A673 (cell line): ENCODE results near the gene DMRT3. TPM values are rescaled to one million over a fixed set of nuclear protein-coding genes. Genes with fewer than 3 reads are reported as not detected.

Experiments used
- BruUV-seq: library from RNA; stranded (reverse); fragments of 400-500 nt; replicated peaks from 2 replicates; lab custom pipeline; 2021; lab: Mats Ljungman, UMichigan
- CTCF ChIA-PET: fragments of 300-600 bp; sonication (Branson Sonifier 250); formaldehyde crosslinking; loops from one replicate; lab custom pipeline; 2022; ENCODE audit warnings: antibody characterized with exemption; lab: Charles Lee
- POLR2A ChIA-PET: fragments of 300-600 bp; sonication (Branson Sonifier 250); formaldehyde crosslinking; loops from one replicate; lab custom pipeline; 2022; ENCODE audit warnings: antibody characterized with exemption; ENCODE audit not compliant: low non-redundant PET; lab: Charles Lee
- DNase-seq: peaks from one replicate; pipeline ENCODE4 v3.0.0-alpha.2; 2015; ENCODE audit warnings: low spot score
- H3K27ac ChIP-seq: fragments of 200-600 bp; sonication (generic); 2 replicates; pipeline ENCODE4 v1.5.1; 2016; ENCODE audit warnings: mixed run types, low read depth, mild to moderate bottlenecking, mixed read lengths, antibody characterized with exemption, low read length; ENCODE audit not compliant: poor library complexity, severe bottlenecking
- H3K27me3 ChIP-seq: fragments of 200-600 bp; sonication (generic); replicated peaks from 2 replicates; pipeline ENCODE4 v1.6.1; 2017; ENCODE audit warnings: mixed run types, low read depth, mild to moderate bottlenecking, mixed read lengths, antibody characterized with exemption, low read length; ENCODE audit not compliant: insufficient read depth, poor library complexity
- H3K36me3 ChIP-seq: fragments of 200-600 bp; sonication (generic); 2 replicates; pipeline ENCODE4 v1.6.1; 2016; ENCODE audit warnings: mixed run types, mild to moderate bottlenecking, mixed read lengths, antibody characterized with exemption, low read length; ENCODE audit not compliant: insufficient read depth, poor library complexity, severe bottlenecking
- H3K4me1 ChIP-seq: fragments of 200-600 bp; sonication (generic); 2 replicates; pipeline ENCODE4 v1.6.1; 2017; ENCODE audit warnings: mixed run types, mild to moderate bottlenecking, mixed read lengths, antibody characterized with exemption, low read length; ENCODE audit not compliant: insufficient read depth, poor library complexity, severe bottlenecking
- H3K4me3 ChIP-seq: fragments of 200-600 bp; sonication (generic); 2 replicates; pipeline ENCODE4 v1.5.1; 2016; ENCODE audit warnings: low read depth, mixed run types, mild to moderate bottlenecking, mixed read lengths, low read length; ENCODE audit not compliant: poor library complexity, severe bottlenecking
- H3K9me3 ChIP-seq: fragments of 200-600 bp; sonication (generic); 2 replicates; pipeline ENCODE4 v1.6.1; 2016; ENCODE audit warnings: mixed run types, low read depth, mild to moderate bottlenecking, mixed read lengths, antibody characterized with exemption, low read length; ENCODE audit not compliant: poor library complexity, severe bottlenecking
- EZH2 ChIP-seq: fragments of 200-600 bp; sonication (generic); IDR thresholded peaks from 2 replicates; pipeline ENCODE4 v1.6.1; 2017; ENCODE audit warnings: borderline replicate concordance, low read depth, mild to moderate bottlenecking, mixed read lengths, antibody characterized with exemption, low read length; ENCODE audit not compliant: poor library complexity, severe bottlenecking
- intact Hi-C: fragments of 100-400 bp; cut with micrococcal nuclease; formaldehyde crosslinking; loops from one replicate; pipeline ENCODE4 v1.10.0; 2022; ENCODE audit not compliant: unreplicated experiment
- total RNA-seq: library from RNA; stranded (reverse); gene quantifications from 2 replicates; pipeline ENCODE4 v1.2.3, GENCODE V29; 2021
- TF ChIP-seq, protein P1 (sequence below): fragments of 300-800, 200-600 bp; sonication (generic); conservative IDR thresholded peaks from 2 replicates; pipeline ENCODE4 v1.5.1; 2017; ENCODE audit warnings: low read depth, mild to moderate bottlenecking, antibody characterized with exemption, low read length, moderate library complexity, mixed read lengths

The DMRT3 gene
- total RNA-seq, 1 experiment from 2014 or later: not detected

DNA sequence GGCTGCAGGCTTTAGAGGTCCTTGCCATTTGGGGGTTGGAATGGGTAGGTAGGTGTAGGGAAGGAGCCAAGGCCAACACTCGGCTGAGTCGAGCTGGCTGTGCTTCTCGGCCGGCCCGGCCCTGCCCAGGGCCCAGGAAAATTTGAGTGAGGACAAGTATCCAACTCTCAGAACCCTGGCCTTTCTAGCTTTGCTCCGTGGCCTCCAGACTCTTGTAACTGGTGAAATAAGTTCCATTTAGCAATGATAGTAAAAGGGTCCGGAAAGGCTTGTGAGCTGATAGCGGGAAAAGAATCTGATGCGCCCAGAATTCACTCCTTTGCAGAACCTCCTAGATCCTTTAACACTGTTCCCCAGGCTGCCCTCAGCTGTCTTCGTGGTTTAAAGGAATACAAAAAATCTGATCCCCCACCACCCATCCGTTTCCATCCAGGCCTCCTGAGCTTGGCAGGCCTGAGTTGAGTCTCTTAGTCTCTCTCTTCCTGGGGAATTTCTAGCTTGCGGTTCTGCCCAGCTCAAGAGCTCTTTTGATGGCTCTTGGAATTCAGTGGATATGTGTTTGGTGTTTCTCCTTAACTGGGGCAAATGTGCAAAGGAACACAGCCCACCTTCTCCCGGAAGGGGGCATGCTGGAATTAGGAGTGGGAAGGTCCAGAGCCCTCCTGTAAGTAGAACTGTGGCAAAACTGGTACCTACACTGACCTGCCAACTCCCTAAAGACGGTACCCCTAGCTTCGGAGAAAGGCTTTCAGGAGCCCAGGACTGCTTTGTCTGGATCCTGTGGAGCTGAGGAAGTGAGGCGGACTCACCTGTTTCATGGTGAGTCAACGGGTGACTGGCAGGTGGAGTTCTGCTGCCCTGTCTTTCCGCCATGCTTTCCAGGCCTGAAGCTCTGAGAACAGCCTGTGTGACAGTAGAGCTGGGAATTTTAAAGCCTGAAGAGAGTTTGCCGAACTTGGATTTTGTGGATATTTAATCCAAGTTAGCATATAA lies 1.7 kb downstream of the DMRT3 start:
- H3K9me3 ChIP-seq: no peaks in the 10 kb centered on the region
- POLR2A ChIA-PET: interaction anchor here (0.6 kb wide), 1 partner anchor 541 kb away, joined by 3 read pairs; no protein-coding TSS in a partner anchor
- no TSS peak for BruUV-seq
- H3K4me1 ChIP-seq: no peaks in the 10 kb centered on the region
- no peaks in the 10 kb centered on the region for H3K36me3 ChIP-seq
- peaks cover 98% of the 10 kb centered on the region for H3K27me3 ChIP-seq
- no peak overlapping the region for H3K4me3 ChIP-seq
- no peak overlapping the region for H3K27ac ChIP-seq
- intact Hi-C loops: no loop called here
- CTCF ChIA-PET: no interaction called here
- no peak for DNase-seq
- no peak for TF ChIP-seq EZH2

DNA sequence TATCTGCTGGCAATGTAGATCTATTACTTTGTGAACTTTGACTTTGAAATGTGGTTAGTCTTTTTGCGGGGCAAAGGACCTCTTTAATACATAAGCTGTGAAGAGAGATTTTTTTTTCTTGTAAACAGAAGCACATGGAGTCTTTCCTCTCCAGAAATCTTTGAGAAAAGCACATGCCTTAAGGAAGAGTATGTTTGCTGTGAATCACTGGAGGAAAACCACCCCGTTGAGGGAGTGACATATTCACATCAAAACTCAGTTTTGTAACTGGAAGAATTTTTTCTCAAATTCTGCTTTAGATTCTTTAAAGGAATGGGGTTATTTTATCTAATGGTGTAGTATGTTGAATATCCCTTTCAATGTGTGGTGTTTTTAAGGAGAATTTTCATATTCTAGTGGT lies 3.5 kb downstream of the DMRT3 start:
- POLR2A ChIA-PET: no interaction called here
- intact Hi-C loops: no loop called here
- CTCF ChIA-PET: no interaction called here
- Histone ChIP-seq H3K9me3 (no peaks in the 10 kb centered on the region), H3K27ac (no peak overlapping the region), H3K4me3 (no peak overlapping the region), H3K36me3 (no peaks in the 10 kb centered on the region), H3K4me1 (no peaks in the 10 kb centered on the region), H3K27me3 (peaks cover 97% of the 10 kb centered on the region)
- TF ChIP-seq, protein P1, sequence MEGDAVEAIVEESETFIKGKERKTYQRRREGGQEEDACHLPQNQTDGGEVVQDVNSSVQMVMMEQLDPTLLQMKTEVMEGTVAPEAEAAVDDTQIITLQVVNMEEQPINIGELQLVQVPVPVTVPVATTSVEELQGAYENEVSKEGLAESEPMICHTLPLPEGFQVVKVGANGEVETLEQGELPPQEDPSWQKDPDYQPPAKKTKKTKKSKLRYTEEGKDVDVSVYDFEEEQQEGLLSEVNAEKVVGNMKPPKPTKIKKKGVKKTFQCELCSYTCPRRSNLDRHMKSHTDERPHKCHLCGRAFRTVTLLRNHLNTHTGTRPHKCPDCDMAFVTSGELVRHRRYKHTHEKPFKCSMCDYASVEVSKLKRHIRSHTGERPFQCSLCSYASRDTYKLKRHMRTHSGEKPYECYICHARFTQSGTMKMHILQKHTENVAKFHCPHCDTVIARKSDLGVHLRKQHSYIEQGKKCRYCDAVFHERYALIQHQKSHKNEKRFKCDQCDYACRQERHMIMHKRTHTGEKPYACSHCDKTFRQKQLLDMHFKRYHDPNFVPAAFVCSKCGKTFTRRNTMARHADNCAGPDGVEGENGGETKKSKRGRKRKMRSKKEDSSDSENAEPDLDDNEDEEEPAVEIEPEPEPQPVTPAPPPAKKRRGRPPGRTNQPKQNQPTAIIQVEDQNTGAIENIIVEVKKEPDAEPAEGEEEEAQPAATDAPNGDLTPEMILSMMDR: no peak
- TF ChIP-seq EZH2: no peak
- no TSS peak for BruUV-seq
- no peak for DNase-seq

DNA sequence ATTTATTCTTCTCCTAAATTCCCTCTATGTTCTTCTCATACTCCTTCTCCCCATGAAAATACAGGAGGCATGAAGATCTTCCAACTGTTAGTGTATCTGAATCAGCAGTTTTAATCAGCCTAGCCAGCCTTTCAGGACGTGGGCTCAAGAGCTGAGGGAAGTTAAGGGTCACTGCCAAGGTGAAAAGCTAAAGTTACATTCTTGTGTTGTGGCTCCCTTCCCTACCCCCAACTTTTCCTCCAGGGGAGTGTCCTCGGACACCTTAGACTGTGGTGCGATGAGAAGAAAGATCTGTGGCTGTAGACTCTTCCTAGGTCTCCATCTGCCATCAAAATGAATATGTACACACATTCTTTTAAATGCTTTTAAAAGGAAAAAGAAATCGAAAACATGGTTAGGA lies 4.2 kb downstream of the DMRT3 start:
- BruUV-seq: no TSS peak
- no peak overlapping the region for H3K27ac ChIP-seq
- H3K9me3 ChIP-seq: no peaks in the 10 kb centered on the region
- TF ChIP-seq EZH2: no peak
- TF ChIP-seq, protein P1: no peak
- H3K4me1 ChIP-seq: no peaks in the 10 kb centered on the region
- POLR2A ChIA-PET: no interaction called here
- CTCF ChIA-PET: no interaction called here
- no peaks in the 10 kb centered on the region for H3K36me3 ChIP-seq
- intact Hi-C loops: no loop called here
- H3K4me3 ChIP-seq: no peak overlapping the region
- H3K27me3 ChIP-seq: peaks cover 97% of the 10 kb centered on the region
- no peak for DNase-seq
